GM18519 (cell line): Measurements from ENCODE around the gene DNAJC6.
"Not testable (repeated sequence)": the region's sequence is repeated elsewhere in the genome, so short reads cannot be mapped to it uniquely, and the experiment has no call there.

Experiments
- ATAC-seq: cut with Tn5 transposase; IDR thresholded peaks from one replicate; pipeline ENCODE4 v1.9.1; 2021; ENCODE audit warnings: mild to moderate bottlenecking, moderate library complexity; ENCODE audit not compliant: unreplicated experiment, low FRiP score

The DNAJC6 gene

GRCh38 chr1:65424573-65424889, 115.2 kb downstream of the DNAJC6 start:
- no peak for ATAC-seq

- ATAC-seq = no peak
Observed at GRCh38 chr1:65425006-65425405, 115.7 kb downstream of the DNAJC6 start.

DNA sequence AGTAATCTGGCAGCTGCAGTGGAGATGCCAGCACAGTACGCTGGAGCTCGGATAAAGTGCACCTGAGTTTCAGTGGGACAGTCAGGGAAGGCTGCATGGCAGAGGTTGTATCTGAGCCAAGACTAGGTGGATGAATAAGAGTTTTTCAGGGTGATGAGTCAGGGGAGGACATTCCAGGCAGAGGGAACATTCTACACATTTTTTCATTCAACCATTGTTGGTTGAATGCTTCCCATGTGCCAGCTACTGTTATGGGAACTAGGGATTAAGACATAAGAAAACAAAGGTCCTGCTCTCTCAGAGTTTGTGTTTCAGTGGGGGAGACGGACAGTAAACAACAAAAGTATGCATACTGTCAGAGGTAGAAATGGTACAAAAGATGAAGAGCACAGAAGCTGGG, 116.4 kb downstream of the DNAJC6 start:
- ATAC-seq = no peak

DNA sequence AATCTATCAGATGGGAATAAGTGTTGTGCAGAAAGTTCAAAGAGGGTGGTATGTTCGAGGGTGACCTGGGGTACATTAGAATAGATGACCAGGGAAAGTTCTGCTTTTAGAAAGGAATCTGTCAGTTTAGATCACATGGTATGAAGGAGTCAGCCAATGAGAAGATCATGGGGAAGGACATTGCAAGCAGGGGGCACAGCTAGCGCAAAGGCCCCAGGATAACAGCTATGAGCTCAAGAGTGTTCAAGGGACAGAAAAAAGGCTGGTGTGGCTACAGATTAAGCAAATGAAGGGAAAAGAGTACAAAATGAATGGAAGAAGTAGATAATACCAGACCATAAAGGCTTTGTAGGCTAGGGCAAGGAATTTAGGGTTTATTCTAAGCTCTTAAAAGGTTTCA, 119.7 kb downstream of the DNAJC6 start:
- no peak for ATAC-seq

DNA sequence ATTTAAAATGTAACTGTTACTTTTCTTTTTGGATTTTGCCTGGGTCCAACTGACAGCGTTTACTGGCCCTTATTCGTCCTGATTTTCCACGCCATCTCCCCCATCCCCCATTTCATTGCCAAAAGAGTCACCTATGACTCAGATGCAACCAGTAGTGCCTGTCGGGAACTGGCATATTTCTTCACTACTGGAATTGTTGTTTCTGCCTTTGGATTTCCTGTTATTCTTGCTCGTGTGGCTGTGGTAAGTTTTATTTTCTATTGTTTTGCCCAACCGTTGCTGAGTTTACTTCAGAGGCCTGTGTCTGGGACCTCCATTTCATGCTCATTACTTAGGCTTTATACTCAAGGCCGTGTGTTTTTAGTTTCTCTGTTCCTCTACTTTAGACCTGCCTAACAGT, 120.5 kb downstream of the DNAJC6 start:
- ATAC-seq = no peak

DNA sequence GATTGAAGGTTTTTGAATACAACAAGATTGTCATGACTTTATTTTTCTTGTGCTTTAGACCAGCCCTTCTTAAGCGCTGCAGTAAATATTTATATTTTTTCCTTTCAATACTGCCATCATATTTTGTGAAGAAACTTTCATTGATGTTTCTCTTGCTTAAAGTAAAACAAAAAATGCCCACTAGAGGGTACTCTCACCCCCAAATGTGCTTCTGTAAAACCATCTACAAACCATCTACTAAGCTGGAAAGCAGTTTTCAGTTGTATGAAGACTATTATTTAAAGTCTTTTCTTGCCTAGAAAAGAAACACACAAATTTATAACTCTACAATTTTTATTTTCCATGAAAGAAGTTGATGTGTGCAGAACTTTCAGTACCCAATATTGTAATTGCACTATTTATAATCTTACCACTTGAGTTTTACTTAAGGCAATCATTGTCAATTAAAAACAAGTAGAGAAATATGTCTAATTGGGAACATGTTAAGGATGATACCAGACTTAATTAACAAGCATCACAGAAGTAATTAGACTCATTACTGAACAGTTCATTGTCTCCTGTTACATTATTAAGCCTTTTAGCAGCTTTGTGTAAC, 121.9 kb downstream of the DNAJC6 start:
- ATAC-seq = peak; percentile 44

GRCh38 chr1:65432918-65433317, 123.6 kb downstream of the DNAJC6 start:
- ATAC-seq = no peak

DNA sequence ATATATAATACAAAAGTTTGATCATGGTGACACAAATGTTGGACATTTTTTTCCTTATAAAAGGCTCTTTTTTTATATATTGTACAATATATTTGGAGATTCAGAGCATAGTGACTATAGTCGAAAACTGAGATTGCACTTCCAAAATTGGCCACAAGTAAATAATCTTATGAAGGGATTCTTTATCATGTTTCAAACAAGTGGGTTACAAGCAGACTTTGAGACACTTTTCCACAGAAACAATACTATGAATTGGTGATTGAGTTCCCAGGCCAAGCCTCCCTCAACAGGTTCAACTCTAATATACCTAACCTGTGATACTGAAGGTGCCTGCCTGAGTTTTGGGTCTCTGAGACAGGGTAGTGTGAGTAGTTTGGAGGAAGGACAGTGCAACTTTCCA, 124.9 kb downstream of the DNAJC6 start:
- no peak for ATAC-seq

GRCh38 chr1:65434760-65435159, 125.4 kb downstream of the DNAJC6 start:
- ATAC-seq = no peak

DNA sequence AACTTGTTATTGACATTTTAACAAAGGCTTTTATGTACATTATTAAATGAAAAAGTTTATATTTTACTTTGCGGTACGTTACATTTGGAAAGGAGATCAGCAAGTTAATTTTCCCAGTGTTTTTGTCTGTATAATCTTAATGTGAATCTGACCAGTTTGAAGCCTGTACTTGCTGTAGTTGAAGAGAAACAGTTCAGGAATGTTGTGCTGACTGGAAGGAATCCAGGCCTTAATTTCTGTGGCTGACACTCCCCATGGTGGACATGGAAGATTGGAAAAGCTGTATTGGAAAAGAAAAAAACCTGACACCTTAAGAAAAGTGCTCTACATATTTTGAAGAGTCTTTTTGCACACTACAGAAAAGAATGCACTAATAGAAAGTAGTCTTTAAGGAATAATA, 126.6 kb downstream of the DNAJC6 start:
- ATAC-seq = no peak

DNA sequence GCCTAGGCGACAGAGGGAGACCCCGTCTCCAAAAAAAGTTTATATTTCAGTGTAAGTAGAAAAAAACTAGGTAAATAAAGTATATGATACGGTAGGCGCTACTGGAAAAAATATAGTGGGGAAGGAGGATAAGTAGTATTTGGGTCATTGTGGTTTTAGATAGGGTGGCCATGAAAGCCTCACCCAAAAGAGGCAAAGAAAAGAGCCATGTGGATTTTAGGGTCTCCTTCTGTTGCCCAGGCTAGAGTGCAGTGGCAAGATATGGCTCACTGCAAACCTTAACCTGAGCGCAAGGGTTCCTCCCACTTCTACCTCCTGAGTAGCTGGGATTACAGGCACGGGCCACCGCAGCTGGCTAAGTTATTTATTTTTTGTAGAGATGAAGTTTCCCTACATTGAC, 128.3 kb downstream of the DNAJC6 start:
- no peak for ATAC-seq

DNA sequence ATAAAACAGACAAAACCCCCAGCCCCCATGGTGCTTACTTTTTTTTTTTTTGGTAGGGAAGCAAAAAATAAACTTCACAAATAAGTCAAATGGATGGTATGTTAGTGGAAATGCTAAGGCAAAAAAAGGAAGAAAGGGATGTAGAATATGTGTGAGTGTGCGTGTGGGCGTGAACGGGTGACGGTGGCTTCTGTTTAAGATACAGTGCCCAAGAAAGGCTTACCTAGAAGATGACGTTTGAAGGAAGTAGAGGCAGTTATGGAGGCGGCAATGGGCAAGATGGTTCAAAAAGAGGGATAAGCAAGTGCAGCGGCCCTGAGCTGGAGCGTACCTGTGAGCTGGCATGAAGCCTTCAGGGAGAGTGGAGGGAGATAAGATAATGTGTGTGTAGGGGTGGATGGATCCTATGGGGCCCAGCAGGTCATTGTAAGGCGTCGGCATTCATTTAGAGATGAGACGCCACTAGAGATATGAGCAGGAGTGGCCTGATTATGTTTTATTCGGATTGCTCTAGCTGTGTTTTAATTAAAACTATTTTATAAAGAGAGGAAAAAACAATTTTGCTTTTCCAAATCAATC, 131.1 kb downstream of the DNAJC6 start:
- ATAC-seq = no peak

GRCh38 chr1:65440915-65441314, 131.6 kb downstream of the DNAJC6 start:
- no peak for ATAC-seq

GRCh38 chr1:65441464-65441863, 132.1 kb downstream of the DNAJC6 start:
- no peak for ATAC-seq

DNA sequence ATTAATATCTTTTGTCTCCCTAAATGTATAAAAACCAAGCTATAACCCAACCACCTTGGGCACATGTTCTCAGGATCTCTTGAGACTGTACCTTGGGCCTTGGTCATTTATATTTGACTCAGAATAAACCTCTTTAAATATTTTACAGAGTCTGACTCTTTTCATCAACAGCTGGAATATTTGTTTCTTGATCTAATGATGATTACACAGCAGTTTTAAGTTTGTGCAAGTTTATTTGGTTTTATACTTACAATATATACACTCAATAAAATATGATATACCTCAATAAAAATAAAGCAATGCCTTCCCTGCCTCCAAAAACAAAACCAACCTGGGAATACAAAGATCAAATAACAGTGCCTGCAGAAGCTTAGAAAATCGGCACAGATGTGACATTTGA, 133.1 kb downstream of the DNAJC6 start:
- ATAC-seq = no peak

GRCh38 chr1:65443647-65444046, 134.3 kb downstream of the DNAJC6 start:
- ATAC-seq = no peak

- no peak for ATAC-seq
Observed at GRCh38 chr1:65444128-65444640, 134.8 kb downstream of the DNAJC6 start.

DNA sequence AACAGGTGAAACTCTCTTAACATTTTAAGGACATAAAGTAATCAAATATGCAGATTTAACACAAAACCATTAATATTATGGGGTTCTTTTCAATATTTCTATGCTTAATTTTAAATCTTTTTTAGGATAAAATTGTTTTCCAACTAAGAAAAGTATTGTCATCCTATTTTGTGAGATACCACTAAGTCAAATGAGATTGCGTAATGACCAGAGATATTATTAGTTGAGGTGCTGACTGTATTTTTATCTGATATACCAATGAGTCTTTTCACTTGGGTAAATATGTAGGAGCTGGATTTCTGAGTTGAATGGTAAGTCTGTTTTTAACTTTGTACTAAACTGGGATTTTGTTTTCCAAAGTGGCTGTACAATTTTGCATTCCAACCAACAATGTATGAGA, 136.5 kb downstream of the DNAJC6 start:
- no peak for ATAC-seq

DNA sequence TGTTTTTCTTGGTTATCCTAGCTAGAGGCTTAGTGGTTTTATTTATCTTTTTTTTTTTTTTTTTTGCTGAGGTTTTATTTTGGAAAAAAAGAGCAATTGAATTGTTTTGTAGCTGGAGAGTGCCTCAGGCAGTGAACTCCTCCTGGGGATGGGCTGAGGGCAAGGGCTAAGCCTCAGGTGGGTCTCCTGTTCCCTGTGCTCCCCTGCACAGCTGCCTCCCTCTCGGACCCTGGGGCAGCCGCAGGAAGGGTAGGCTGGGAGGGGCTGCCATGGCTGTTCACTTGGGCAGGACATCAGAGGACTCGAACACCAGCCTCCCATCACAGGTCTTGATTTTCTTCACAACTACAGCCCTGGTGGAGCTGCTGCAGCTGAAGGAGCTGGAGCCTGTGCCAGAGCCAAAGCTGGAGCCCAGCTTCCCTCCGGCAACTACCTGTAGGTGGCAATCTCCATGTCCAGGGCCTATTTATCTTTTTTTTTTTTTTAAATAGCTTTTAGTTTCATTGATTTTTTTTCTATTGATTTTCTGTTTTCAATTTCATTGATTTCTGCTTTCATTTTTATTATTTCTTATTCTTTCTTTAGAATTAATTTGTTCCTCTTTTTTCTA, 140.0 kb downstream of the DNAJC6 start:
- ATAC-seq = no peak

- not testable (repeated sequence) for ATAC-seq
Observed at GRCh38 chr1:65455678-65456077, 146.3 kb downstream of the DNAJC6 start.

- ATAC-seq = no peak
Observed at GRCh38 chr1:65456481-65456880, 147.1 kb downstream of the DNAJC6 start.

DNA sequence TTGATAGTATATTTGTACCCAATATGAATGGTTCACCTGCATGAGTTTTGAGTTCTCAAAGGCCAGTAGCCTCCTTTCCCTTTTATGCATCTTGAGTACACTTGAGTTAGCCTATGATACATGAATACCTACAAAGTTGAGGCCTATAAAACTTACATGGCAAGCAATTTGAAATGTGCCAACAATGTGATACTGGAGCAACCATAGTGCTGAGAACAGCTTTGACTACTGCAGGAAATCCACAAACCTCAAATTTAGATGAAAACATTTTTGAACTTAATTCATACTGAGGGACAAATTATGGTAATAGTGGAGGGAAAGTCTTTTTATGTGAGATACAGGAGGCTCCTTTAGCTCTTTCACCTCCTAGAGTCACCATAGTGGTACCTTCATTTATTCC, 148.5 kb downstream of the DNAJC6 start:
- no peak for ATAC-seq
